ENCODE results near the gene MSX1. TPM values are rescaled to one million over a fixed set of nuclear protein-coding genes. Genes with fewer than 3 reads are reported as not detected.
"Not testable (repeated sequence)": the region's sequence is repeated elsewhere in the genome, so short reads cannot be mapped to it uniquely, and the experiment has no call there.

The MSX1 gene
- total RNA-seq (2014; rRNA removed; shearing (Covaris generic)) = 10.0 and 13.0 TPM in 2 replicates

- DNase-seq (ENCODE audit: low spot score) = peak; percentile 83
Observed at GRCh38 chr4:4859325-4859798, at the start of gene MSX1. Gene MSX1 (plus strand): TSS chr4:4859665. CDS start chr4:4859900, 235 bp downstream.

- DNase-seq (ENCODE audit: low spot score) = no peak
Observed at GRCh38 chr4:4810092-4810774, 49.2 kb upstream of the MSX1 start.

GRCh38 chr4:4810778-4811177 lies 48.7 kb upstream of the MSX1 start:
- DNase-seq (ENCODE audit: low spot score) = no peak

GRCh38 chr4:4812145-4812794 lies 47.2 kb upstream of the MSX1 start:
- no peak for DNase-seq (ENCODE audit: low spot score)

GRCh38 chr4:4818415-4819212 lies 40.9 kb upstream of the MSX1 start:
- no peak for DNase-seq (ENCODE audit: low spot score)

- DNase-seq (ENCODE audit: low spot score) = no peak
Observed at GRCh38 chr4:4819213-4819606, 40.3 kb upstream of the MSX1 start.

GRCh38 chr4:4820261-4820660 lies 39.2 kb upstream of the MSX1 start:
- peak; percentile 63 for DNase-seq (ENCODE audit: low spot score)

GRCh38 chr4:4820739-4821138 lies 38.7 kb upstream of the MSX1 start:
- DNase-seq (ENCODE audit: low spot score) = no peak

GRCh38 chr4:4821577-4821976 lies 37.9 kb upstream of the MSX1 start:
- DNase-seq (ENCODE audit: low spot score) = no peak

GRCh38 chr4:4822286-4822685 lies 37.2 kb upstream of the MSX1 start:
- not testable (repeated sequence) for DNase-seq (ENCODE audit: low spot score)

GRCh38 chr4:4823621-4824162 lies 35.8 kb upstream of the MSX1 start:
- no peak for DNase-seq (ENCODE audit: low spot score)

GRCh38 chr4:4824232-4824631 lies 35.2 kb upstream of the MSX1 start:
- DNase-seq (ENCODE audit: low spot score) = no peak

GRCh38 chr4:4825431-4825830 lies 34.0 kb upstream of the MSX1 start:
- no peak for DNase-seq (ENCODE audit: low spot score)

- no peak for DNase-seq (ENCODE audit: low spot score)
Observed at GRCh38 chr4:4829837-4830236, 29.6 kb upstream of the MSX1 start.

GRCh38 chr4:4831266-4831665 lies 28.2 kb upstream of the MSX1 start:
- DNase-seq (ENCODE audit: low spot score) = no peak

GRCh38 chr4:4831825-4832224 lies 27.6 kb upstream of the MSX1 start:
- no peak for DNase-seq (ENCODE audit: low spot score)

- no peak for DNase-seq (ENCODE audit: low spot score)
Observed at GRCh38 chr4:4836044-4836443, 23.4 kb upstream of the MSX1 start.

- DNase-seq (ENCODE audit: low spot score) = no peak
Observed at GRCh38 chr4:4837316-4837715, 22.1 kb upstream of the MSX1 start.

- peak; percentile 53 for DNase-seq (ENCODE audit: low spot score)
Observed at GRCh38 chr4:4838051-4838935, 21.2 kb upstream of the MSX1 start.

- no peak for DNase-seq (ENCODE audit: low spot score)
Observed at GRCh38 chr4:4838936-4839810, 20.3 kb upstream of the MSX1 start.
